Ascending aorta (tissue), 2 donors: ENCODE results near the gene PDAP1. TPM values are rescaled to one million over a fixed set of nuclear protein-coding genes. Genes with fewer than 3 reads are reported as not detected.

ENCODE experiments used
- DNase-seq, 2 donors: peaks; one replicate each; pipeline ENCODE4 v3.0.0-alpha.2; 2019; ENCODE audit warnings: low spot score in 2 of 2
- H3K27ac ChIP-seq, 2 donors: fragments of 200-600 bp; sonication (generic); one replicate each; pipeline ENCODE4 v1.5.1; 2016 to 2017; ENCODE audit warnings: mild to moderate bottlenecking in 1 of 2
- H3K27me3 ChIP-seq: fragments of 200-600 bp; sonication (generic); one replicate; pipeline ENCODE4 v1.5.1; 2017
- H3K36me3 ChIP-seq, 2 donors: fragments of 200-600 bp; sonication (generic); one replicate each; pipeline ENCODE4 v1.5.1; 2016
- H3K4me1 ChIP-seq, 2 donors: fragments of 200-600 bp; sonication (generic); one replicate each; pipeline ENCODE4 v1.5.1; 2016 to 2017; ENCODE audit warnings: mild to moderate bottlenecking in 1 of 2
- H3K4me3 ChIP-seq, 2 donors: fragments of 200-600 bp; sonication (generic); one replicate each; pipeline ENCODE4 v1.5.1; 2016 to 2017; ENCODE audit warnings: mild to moderate bottlenecking in 1 of 2
- H3K9me3 ChIP-seq, 2 donors: fragments of 200-600 bp; sonication (generic); one replicate each; pipeline ENCODE4 v1.5.1; 2016
- intact Hi-C: fragments of 100-400 bp; cut with DNase I; formaldehyde crosslinking; loops from one replicate; pipeline ENCODE4 v1.15.1; 2023
- total RNA-seq: library from RNA; depleted of rRNA; stranded (reverse); fragments of >200 nt; gene quantifications from one replicate; pipeline ENCODE4 v1.1.0, GENCODE V29; 2016
- TF ChIP-seq, protein P1 (sequence below), 3 experiments: fragments of 200-600 bp in 2 of 3; fragments of 450-650 bp in 1 of 3; sonication (generic) in 2 of 3; IDR thresholded peaks; one replicate each; pipeline ENCODE4 v1.5.1; 2016 to 2019; ENCODE audit warnings: antibody characterized with exemption in 3 of 3, mild to moderate bottlenecking in 1 of 3, moderate library complexity in 1 of 3

PDAP1 gene
- total RNA-seq, 1 donor from 2014 or later: 104 TPM

GRCh38 chr7:99429756-99430155 lies 21.4 kb upstream of the PDAP1 start:
- DNase-seq: no peak
- H3K36me3 ChIP-seq: peaks cover 31 to 66% of the 10 kb centered on the region in 2 donors

DNA sequence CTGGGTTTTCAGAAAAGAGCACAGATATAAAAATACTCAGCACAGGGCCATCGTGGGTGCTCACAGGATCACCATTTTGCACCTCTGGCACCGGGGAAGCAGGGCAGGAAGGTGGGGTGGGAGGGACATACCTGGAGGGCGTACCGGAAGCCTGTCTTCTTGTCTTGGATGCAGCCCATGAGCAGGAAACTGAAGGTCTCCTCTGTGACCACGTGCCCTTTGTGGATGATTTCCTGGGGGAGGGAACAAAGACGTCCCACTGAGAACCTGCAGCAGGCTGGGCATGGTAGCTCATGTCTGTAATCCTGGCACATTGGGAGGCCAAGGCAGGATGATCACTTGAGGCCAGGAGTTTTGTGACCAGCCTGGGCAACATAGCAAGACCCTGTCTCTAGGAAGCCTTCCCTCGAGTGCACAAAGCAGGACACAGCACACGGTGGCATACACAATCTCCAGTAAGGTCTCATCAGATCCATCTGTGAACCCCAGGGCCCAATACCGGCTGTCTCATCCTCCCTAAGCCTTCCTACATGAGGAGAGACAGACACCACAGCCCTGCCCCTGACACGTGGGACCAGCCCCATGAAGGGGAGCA lies 20.7 kb upstream of the PDAP1 start:
- Histone ChIP-seq H3K4me3 (no peak overlapping the region), H3K9me3 (no peaks in the 10 kb centered on the region), H3K27ac (no peak overlapping the region), H3K27me3 (no peaks in the 10 kb centered on the region), H3K36me3 (peaks cover 34 to 68% of the 10 kb centered on the region in 2 donors), H3K4me1 (no peaks in the 10 kb centered on the region)
- intact Hi-C loops: no loop called here
- no peak for DNase-seq
- TF ChIP-seq, protein P1, sequence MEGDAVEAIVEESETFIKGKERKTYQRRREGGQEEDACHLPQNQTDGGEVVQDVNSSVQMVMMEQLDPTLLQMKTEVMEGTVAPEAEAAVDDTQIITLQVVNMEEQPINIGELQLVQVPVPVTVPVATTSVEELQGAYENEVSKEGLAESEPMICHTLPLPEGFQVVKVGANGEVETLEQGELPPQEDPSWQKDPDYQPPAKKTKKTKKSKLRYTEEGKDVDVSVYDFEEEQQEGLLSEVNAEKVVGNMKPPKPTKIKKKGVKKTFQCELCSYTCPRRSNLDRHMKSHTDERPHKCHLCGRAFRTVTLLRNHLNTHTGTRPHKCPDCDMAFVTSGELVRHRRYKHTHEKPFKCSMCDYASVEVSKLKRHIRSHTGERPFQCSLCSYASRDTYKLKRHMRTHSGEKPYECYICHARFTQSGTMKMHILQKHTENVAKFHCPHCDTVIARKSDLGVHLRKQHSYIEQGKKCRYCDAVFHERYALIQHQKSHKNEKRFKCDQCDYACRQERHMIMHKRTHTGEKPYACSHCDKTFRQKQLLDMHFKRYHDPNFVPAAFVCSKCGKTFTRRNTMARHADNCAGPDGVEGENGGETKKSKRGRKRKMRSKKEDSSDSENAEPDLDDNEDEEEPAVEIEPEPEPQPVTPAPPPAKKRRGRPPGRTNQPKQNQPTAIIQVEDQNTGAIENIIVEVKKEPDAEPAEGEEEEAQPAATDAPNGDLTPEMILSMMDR (IDR thresholded peaks at IDR 0.05): no peak

More at GRCh38 chr7:99429756-99430155, 21.4 kb upstream of the PDAP1 start:
- intact Hi-C loops: no loop called here
- no peak overlapping the region for H3K27ac ChIP-seq
- TF ChIP-seq, protein P1 (IDR thresholded peaks at IDR 0.05): no peak
- no peaks in the 10 kb centered on the region for H3K4me1 ChIP-seq
- no peak overlapping the region for H3K4me3 ChIP-seq
- no peaks in the 10 kb centered on the region for H3K9me3 ChIP-seq
- H3K27me3 ChIP-seq: no peaks in the 10 kb centered on the region

GRCh38 chr7:99424932-99425730 lies 16.7 kb upstream of the PDAP1 start:
- intact Hi-C loops: no loop called here
- no peaks in the 10 kb centered on the region for H3K9me3 ChIP-seq

GRCh38 chr7:99422625-99423024 lies 14.2 kb upstream of the PDAP1 start:
- DNase-seq: no peak
- Histone ChIP-seq H3K36me3 (peaks cover 57% of the 10 kb centered on the region in 2 donors), H3K4me3 (no peak overlapping the region), H3K4me1 (no peaks in the 10 kb centered on the region), H3K27ac (no peak overlapping the region), H3K27me3 (no peaks in the 10 kb centered on the region), H3K9me3 (no peaks in the 10 kb centered on the region)
- intact Hi-C loops: no loop called here
- TF ChIP-seq, protein P1 (IDR thresholded peaks at IDR 0.05): no peak

More at GRCh38 chr7:99424932-99425730, 16.7 kb upstream of the PDAP1 start:
- no peaks in the 10 kb centered on the region for H3K4me1 ChIP-seq
- TF ChIP-seq, protein P1 (IDR thresholded peaks at IDR 0.05): no peak
- no peak for DNase-seq
- H3K36me3 ChIP-seq: peaks cover 46 to 51% of the 10 kb centered on the region in 2 donors
- no peaks in the 10 kb centered on the region for H3K27me3 ChIP-seq
- H3K4me3 ChIP-seq: no peak overlapping the region
- no peak overlapping the region for H3K27ac ChIP-seq

GRCh38 chr7:99422186-99422585 lies 13.8 kb upstream of the PDAP1 start:
- intact Hi-C loops: no loop called here
- Histone ChIP-seq H3K4me1 (no peaks in the 10 kb centered on the region), H3K9me3 (no peaks in the 10 kb centered on the region), H3K27ac (no peak overlapping the region), H3K27me3 (no peaks in the 10 kb centered on the region), H3K36me3 (peaks cover 61 to 62% of the 10 kb centered on the region in 2 donors), H3K4me3 (no peak overlapping the region)
- DNase-seq: no peak
- TF ChIP-seq, protein P1 (IDR thresholded peaks at IDR 0.05): no peak
